ENCODE data around the gene RARS2. TPM values are rescaled to one million over a fixed set of nuclear protein-coding genes. Genes with fewer than 3 reads are reported as not detected.

Gene RARS2
- 32.0 and 37.4 TPM in 2 replicates for total RNA-seq (2022)
- percentile 89 among the genes with signal in this experiment for Bru-seq, nascent RNA
- percentile 88 among the genes with signal in this experiment for BruChase-seq, experiment 1, labeled RNA remaining after a 2-hour chase
- BruChase-seq, experiment 2, labeled RNA remaining after a 6-hour chase, result percentile 78 among the genes with signal in this experiment
- long read RNA-seq, transcript RARS2-201 (20 exons, 1,818 nt), result major isoform, 42 of 115 reads
- long read RNA-seq, partial matches to known transcripts, result 4 of 115 reads
- long read RNA-seq, other reads (novel, unspliced or antisense), result 69 of 115 reads

GRCh38 chr6:87589693-87590416 lies at the start of gene RARS2, which contains the start of gene ORC3:
Gene RARS2 (minus strand): TSS chr6:87589987. CDS start chr6:87589957, 30 bp downstream.
Gene ORC3 (plus strand): TSS chr6:87590135. CDS start chr6:87590169, 34 bp downstream.
- intact Hi-C loops (cut with micrococcal nuclease; ENCODE audit: unreplicated experiment), result loop anchor here (2.0 to 10.0 kb wide), 3 partner anchors 15 to 435 kb away; partner anchors contain the start of gene ZNF292
- no peaks in the 10 kb centered on the region for H3K27me3 ChIP-seq (replicated peaks; ENCODE audit: control insufficient read depth, insufficient read depth, low read length)
- Mint-ChIP-seq H3K27me3 (ENCODE audit: insufficient read depth, unreplicated experiment) (no peaks in the 10 kb centered on the region), H3K36me3 (ENCODE audit: insufficient read depth, unreplicated experiment) (peaks cover 15% of the 10 kb centered on the region), H3K4me1 (ENCODE audit: low read depth, unreplicated experiment) (peaks cover 15% of the 10 kb centered on the region), H3K27ac (ENCODE audit: unreplicated experiment) (peak within 1 kb of the TSS; percentile 91), H3K9me3 (ENCODE audit: unreplicated experiment) (no peaks in the 10 kb centered on the region), H3K4me3 (ENCODE audit: unreplicated experiment) (peak within 1 kb of the TSS; percentile 93)
- peaks cover 18% of the 10 kb centered on the region for H3K4me1 ChIP-seq
- no TSS peak for BruUV-seq (replicated peaks)
- POLR2A ChIA-PET, result interaction anchor here (0.7 to 1.0 kb wide), 3 partner anchors 18 to 116 kb away, joined by 3 read pairs; partner anchors contain the start of gene AKIRIN2
- CTCF ChIA-PET, result interaction anchor here (0.7 to 0.8 kb wide), 2 partner anchors 98 to 523 kb away, joined by 4 to 5 read pairs; no protein-coding TSS in a partner anchor
- no peak for TF ChIP-seq CTCF (IDR thresholded peaks at IDR 0.05; ENCODE audit: insufficient read depth in 1 of 2, low read depth in 1 of 2, low read length in 1 of 2, severe bottlenecking in 1 of 2, unreplicated experiment in 1 of 2)
- no peaks in the 10 kb centered on the region for H3K9me3 ChIP-seq
- no peaks in the 10 kb centered on the region for H3K36me3 ChIP-seq (ENCODE audit: control insufficient read depth, insufficient read depth, low read length)
- DNase-seq, result peak; percentile 96
- peak within 1 kb of the TSS; percentile 73 for H3K4me3 ChIP-seq (ENCODE audit: low read depth, low read length)

- no peaks in the 10 kb centered on the region for H3K27me3 ChIP-seq (replicated peaks; ENCODE audit: control insufficient read depth, insufficient read depth, low read length)
- H3K4me3 ChIP-seq (ENCODE audit: low read depth, low read length), result no peak overlapping the region
- intact Hi-C loops (cut with micrococcal nuclease; ENCODE audit: unreplicated experiment), result no loop called here
- Mint-ChIP-seq H3K27ac (ENCODE audit: unreplicated experiment) (no peak overlapping the region), H3K4me3 (ENCODE audit: unreplicated experiment) (no peak overlapping the region), H3K36me3 (ENCODE audit: insufficient read depth, unreplicated experiment) (peaks cover 6% of the 10 kb centered on the region), H3K27me3 (ENCODE audit: insufficient read depth, unreplicated experiment) (no peaks in the 10 kb centered on the region), H3K4me1 (ENCODE audit: low read depth, unreplicated experiment) (no peaks in the 10 kb centered on the region), H3K9me3 (ENCODE audit: unreplicated experiment) (no peaks in the 10 kb centered on the region)
- H3K36me3 ChIP-seq (ENCODE audit: control insufficient read depth, insufficient read depth, low read length), result no peaks in the 10 kb centered on the region
- no peaks in the 10 kb centered on the region for H3K9me3 ChIP-seq
- CTCF ChIA-PET, result no interaction called here
- BruUV-seq (replicated peaks), result no TSS peak
- TF ChIP-seq CTCF (IDR thresholded peaks at IDR 0.05; ENCODE audit: insufficient read depth in 1 of 2, low read depth in 1 of 2, low read length in 1 of 2, severe bottlenecking in 1 of 2, unreplicated experiment in 1 of 2), result no peak
- H3K4me1 ChIP-seq, result no peaks in the 10 kb centered on the region
- no peak for DNase-seq
- POLR2A ChIA-PET, result no interaction called here
These were observed 49.6 kb upstream of the RARS2 start for GRCh38 chr6:87639373-87639772.

GRCh38 chr6:87637106-87637505 lies 47.3 kb upstream of the RARS2 start:
- peaks cover 6% of the 10 kb centered on the region for H3K36me3 Mint-ChIP-seq (ENCODE audit: insufficient read depth, unreplicated experiment)
- no peaks in the 10 kb centered on the region for H3K27me3 ChIP-seq (replicated peaks; ENCODE audit: control insufficient read depth, insufficient read depth, low read length)
- POLR2A ChIA-PET, result no interaction called here
- BruUV-seq (replicated peaks), result no TSS peak
- H3K27me3 Mint-ChIP-seq (ENCODE audit: insufficient read depth, unreplicated experiment), result no peaks in the 10 kb centered on the region
- no peaks in the 10 kb centered on the region for H3K4me1 Mint-ChIP-seq (ENCODE audit: low read depth, unreplicated experiment)
- no peaks in the 10 kb centered on the region for H3K9me3 ChIP-seq
- CTCF ChIA-PET, result no interaction called here
- no peak overlapping the region for H3K4me3 Mint-ChIP-seq (ENCODE audit: unreplicated experiment)
- DNase-seq, result no peak
- H3K9me3 Mint-ChIP-seq (ENCODE audit: unreplicated experiment), result no peaks in the 10 kb centered on the region
- no peaks in the 10 kb centered on the region for H3K36me3 ChIP-seq (ENCODE audit: control insufficient read depth, insufficient read depth, low read length)
- H3K4me3 ChIP-seq (ENCODE audit: low read depth, low read length), result no peak overlapping the region
- H3K4me1 ChIP-seq, result no peaks in the 10 kb centered on the region
- no peak overlapping the region for H3K27ac Mint-ChIP-seq (ENCODE audit: unreplicated experiment)
- intact Hi-C loops (cut with micrococcal nuclease; ENCODE audit: unreplicated experiment), result no loop called here
- TF ChIP-seq CTCF (IDR thresholded peaks at IDR 0.05; ENCODE audit: insufficient read depth in 1 of 2, low read depth in 1 of 2, low read length in 1 of 2, severe bottlenecking in 1 of 2, unreplicated experiment in 1 of 2), result no peak

Data from Caco-2 (cell line).